Mucosa of stomach (tissue), 1 donor: ENCODE data around the gene AP3B1.

ENCODE experiments used
- H3K27me3 ChIP-seq: one replicate; pipeline ENCODE4 v1.7.0; 2013; ENCODE audit warnings: mild to moderate bottlenecking, low read length; ENCODE audit not compliant: control insufficient read depth, insufficient read depth
- H3K36me3 ChIP-seq: one replicate; pipeline ENCODE4 v1.7.0; 2013; ENCODE audit warnings: low read length; ENCODE audit not compliant: control insufficient read depth, insufficient read depth
- H3K4me1 ChIP-seq: one replicate; pipeline ENCODE4 v1.7.0; 2013; ENCODE audit warnings: mild to moderate bottlenecking, low read length; ENCODE audit not compliant: control insufficient read depth, insufficient read depth
- H3K4me3 ChIP-seq: one replicate; pipeline ENCODE4 v1.7.0; 2013; ENCODE audit warnings: low read length
- H3K9ac ChIP-seq: one replicate; pipeline ENCODE4 v1.7.0; 2013; ENCODE audit warnings: mild to moderate bottlenecking, low read length, moderate library complexity
- H3K9me3 ChIP-seq: one replicate; pipeline ENCODE4 v1.7.0; 2013; ENCODE audit warnings: mild to moderate bottlenecking, low read length, moderate library complexity; ENCODE audit not compliant: control insufficient read depth
- donor health status: Pancreatic carcinoma.

The AP3B1 gene

GRCh38 chr5:78126536-78126935 is 168.0 kb downstream of the AP3B1 start:
- Histone ChIP-seq H3K4me1 (no peaks in the 10 kb centered on the region), H3K9me3 (no peaks in the 10 kb centered on the region), H3K36me3 (no peaks in the 10 kb centered on the region), H3K27me3 (no peaks in the 10 kb centered on the region), H3K9ac (no peak overlapping the region), H3K4me3 (no peak overlapping the region)

- Histone ChIP-seq H3K9ac (no peak overlapping the region), H3K36me3 (no peaks in the 10 kb centered on the region), H3K9me3 (no peaks in the 10 kb centered on the region), H3K27me3 (no peaks in the 10 kb centered on the region), H3K4me3 (no peak overlapping the region), H3K4me1 (no peaks in the 10 kb centered on the region)
Observed at GRCh38 chr5:78116167-78116566, 178.3 kb downstream of the AP3B1 start.

GRCh38 chr5:78113689-78114264 is 180.7 kb downstream of the AP3B1 start:
- no peaks in the 10 kb centered on the region for H3K9me3 ChIP-seq
- no peaks in the 10 kb centered on the region for H3K27me3 ChIP-seq
- no peaks in the 10 kb centered on the region for H3K36me3 ChIP-seq
- no peak overlapping the region for H3K9ac ChIP-seq
- no peak overlapping the region for H3K4me3 ChIP-seq
- no peaks in the 10 kb centered on the region for H3K4me1 ChIP-seq

- no peak overlapping the region for H3K9ac ChIP-seq
- no peaks in the 10 kb centered on the region for H3K27me3 ChIP-seq
- no peaks in the 10 kb centered on the region for H3K36me3 ChIP-seq
- H3K9me3 ChIP-seq = no peaks in the 10 kb centered on the region
- H3K4me1 ChIP-seq = no peaks in the 10 kb centered on the region
- no peak overlapping the region for H3K4me3 ChIP-seq
Observed at GRCh38 chr5:78112931-78113330, 181.6 kb downstream of the AP3B1 start.

- Histone ChIP-seq H3K4me1 (no peaks in the 10 kb centered on the region), H3K27me3 (no peaks in the 10 kb centered on the region), H3K9me3 (no peaks in the 10 kb centered on the region), H3K9ac (no peak overlapping the region), H3K4me3 (no peak overlapping the region), H3K36me3 (no peaks in the 10 kb centered on the region)
Observed at GRCh38 chr5:78109891-78110324, 184.6 kb downstream of the AP3B1 start.

GRCh38 chr5:78108564-78108963 is 185.9 kb downstream of the AP3B1 start:
- Histone ChIP-seq H3K4me3 (no peak overlapping the region), H3K27me3 (no peaks in the 10 kb centered on the region), H3K36me3 (no peaks in the 10 kb centered on the region), H3K9ac (no peak overlapping the region), H3K9me3 (no peaks in the 10 kb centered on the region), H3K4me1 (no peaks in the 10 kb centered on the region)

GRCh38 chr5:78103232-78103918 is 191.1 kb downstream of the AP3B1 start:
- H3K36me3 ChIP-seq = no peaks in the 10 kb centered on the region
- H3K4me1 ChIP-seq = no peaks in the 10 kb centered on the region
- H3K9me3 ChIP-seq = no peaks in the 10 kb centered on the region
- H3K4me3 ChIP-seq = no peak overlapping the region
- H3K27me3 ChIP-seq = no peaks in the 10 kb centered on the region
- no peak overlapping the region for H3K9ac ChIP-seq

GRCh38 chr5:78102500-78102899 is 192.0 kb downstream of the AP3B1 start:
- no peak overlapping the region for H3K9ac ChIP-seq
- no peaks in the 10 kb centered on the region for H3K36me3 ChIP-seq
- no peak overlapping the region for H3K4me3 ChIP-seq
- no peaks in the 10 kb centered on the region for H3K9me3 ChIP-seq
- H3K4me1 ChIP-seq = no peaks in the 10 kb centered on the region
- H3K27me3 ChIP-seq = no peaks in the 10 kb centered on the region

- H3K36me3 ChIP-seq = no peaks in the 10 kb centered on the region
- no peaks in the 10 kb centered on the region for H3K27me3 ChIP-seq
- H3K9me3 ChIP-seq = no peaks in the 10 kb centered on the region
- no peaks in the 10 kb centered on the region for H3K4me1 ChIP-seq
- H3K4me3 ChIP-seq = no peak overlapping the region
- H3K9ac ChIP-seq = no peak overlapping the region
Observed at GRCh38 chr5:78095125-78095524, 199.4 kb downstream of the AP3B1 start.

GRCh38 chr5:78090002-78090401 is 204.5 kb downstream of the AP3B1 start:
- Histone ChIP-seq H3K4me3 (no peak overlapping the region), H3K9me3 (no peaks in the 10 kb centered on the region), H3K9ac (no peak overlapping the region), H3K27me3 (no peaks in the 10 kb centered on the region), H3K4me1 (no peaks in the 10 kb centered on the region), H3K36me3 (no peaks in the 10 kb centered on the region)

- Histone ChIP-seq H3K27me3 (no peaks in the 10 kb centered on the region), H3K4me1 (peaks cover 9% of the 10 kb centered on the region), H3K4me3 (no peak overlapping the region), H3K9me3 (no peaks in the 10 kb centered on the region), H3K9ac (no peak overlapping the region), H3K36me3 (no peaks in the 10 kb centered on the region)
Observed at GRCh38 chr5:78078858-78079257, 215.6 kb downstream of the AP3B1 start.

- Histone ChIP-seq H3K4me1 (peaks cover 9% of the 10 kb centered on the region), H3K9ac (no peak overlapping the region), H3K4me3 (no peak overlapping the region), H3K9me3 (no peaks in the 10 kb centered on the region), H3K27me3 (no peaks in the 10 kb centered on the region), H3K36me3 (no peaks in the 10 kb centered on the region)
Observed at GRCh38 chr5:78077369-78078068, 217.0 kb downstream of the AP3B1 start.
